IPS-20b (cell line): Measurements from ENCODE around the gene CHDH.

Experiments
- H3K27ac ChIP-seq: one replicate; pipeline ENCODE4 v1.5.1; 2013; ENCODE audit warnings: low read length
- H3K27me3 ChIP-seq: 2 replicates; pipeline ENCODE4 v1.6.1; 2013; ENCODE audit warnings: mild to moderate bottlenecking, low read length, inconsistent platforms; ENCODE audit not compliant: insufficient read depth
- H3K36me3 ChIP-seq: 2 replicates; pipeline ENCODE4 v1.6.1; 2013; ENCODE audit warnings: low read depth, mild to moderate bottlenecking, inconsistent platforms, low read length, moderate library complexity; ENCODE audit not compliant: insufficient read depth
- H3K4me1 ChIP-seq: 2 replicates; pipeline ENCODE4 v1.6.1; 2013; ENCODE audit warnings: mild to moderate bottlenecking, control low read depth, inconsistent platforms, low read length, moderate library complexity; ENCODE audit not compliant: insufficient read depth
- H3K4me3 ChIP-seq: 2 replicates; pipeline ENCODE4 v1.5.1; 2013; ENCODE audit warnings: mild to moderate bottlenecking, low read length, inconsistent platforms
- H3K9ac ChIP-seq: 2 replicates; pipeline ENCODE4 v1.6.1; 2013; ENCODE audit warnings: low read depth, mild to moderate bottlenecking, inconsistent platforms, low read length, moderate library complexity
- H3K9me3 ChIP-seq: 2 replicates; pipeline ENCODE4 v1.6.1; 2013; ENCODE audit warnings: mild to moderate bottlenecking, low read depth, low read length, inconsistent platforms; ENCODE audit not compliant: insufficient read depth

The CHDH gene

DNA sequence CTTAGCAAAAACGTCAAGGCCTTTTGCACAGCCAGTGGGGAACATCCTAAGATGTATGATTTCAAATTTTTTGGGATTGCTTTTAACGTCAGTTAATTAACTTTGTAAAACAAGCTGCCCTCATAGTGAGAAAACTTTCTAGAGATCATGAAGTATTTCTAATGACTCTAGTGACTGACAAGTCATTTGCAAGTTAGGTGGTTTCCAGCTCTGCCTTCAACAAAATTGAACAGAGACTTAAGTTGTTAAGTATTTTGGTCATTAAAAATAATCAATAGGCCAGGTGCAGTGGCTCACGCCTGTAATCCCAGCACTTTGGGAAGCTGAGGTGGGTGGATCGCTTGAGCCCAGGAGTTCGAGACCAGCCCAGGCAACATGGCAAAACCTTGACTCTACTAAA, 71.2 kb downstream of the CHDH start:
- Histone ChIP-seq H3K27ac (no peak overlapping the region), H3K4me1 (peaks cover 4% of the 10 kb centered on the region; the same call in 1 of the 2 replicates), H3K9me3 (no peaks in the 10 kb centered on the region), H3K36me3 (no peaks in the 10 kb centered on the region), H3K9ac (no peak overlapping the region), H3K4me3 (no peak overlapping the region), H3K27me3 (no peaks in the 10 kb centered on the region)

GRCh38 chr3:53774414-53774813, 71.8 kb downstream of the CHDH start:
- H3K9me3 ChIP-seq = no peaks in the 10 kb centered on the region
- H3K4me3 ChIP-seq = no peak overlapping the region
- peaks cover 5% of the 10 kb centered on the region for H3K4me1 ChIP-seq
- H3K36me3 ChIP-seq = no peaks in the 10 kb centered on the region
- no peak overlapping the region for H3K9ac ChIP-seq
- H3K27ac ChIP-seq = no peak overlapping the region
- H3K27me3 ChIP-seq = no peaks in the 10 kb centered on the region

DNA sequence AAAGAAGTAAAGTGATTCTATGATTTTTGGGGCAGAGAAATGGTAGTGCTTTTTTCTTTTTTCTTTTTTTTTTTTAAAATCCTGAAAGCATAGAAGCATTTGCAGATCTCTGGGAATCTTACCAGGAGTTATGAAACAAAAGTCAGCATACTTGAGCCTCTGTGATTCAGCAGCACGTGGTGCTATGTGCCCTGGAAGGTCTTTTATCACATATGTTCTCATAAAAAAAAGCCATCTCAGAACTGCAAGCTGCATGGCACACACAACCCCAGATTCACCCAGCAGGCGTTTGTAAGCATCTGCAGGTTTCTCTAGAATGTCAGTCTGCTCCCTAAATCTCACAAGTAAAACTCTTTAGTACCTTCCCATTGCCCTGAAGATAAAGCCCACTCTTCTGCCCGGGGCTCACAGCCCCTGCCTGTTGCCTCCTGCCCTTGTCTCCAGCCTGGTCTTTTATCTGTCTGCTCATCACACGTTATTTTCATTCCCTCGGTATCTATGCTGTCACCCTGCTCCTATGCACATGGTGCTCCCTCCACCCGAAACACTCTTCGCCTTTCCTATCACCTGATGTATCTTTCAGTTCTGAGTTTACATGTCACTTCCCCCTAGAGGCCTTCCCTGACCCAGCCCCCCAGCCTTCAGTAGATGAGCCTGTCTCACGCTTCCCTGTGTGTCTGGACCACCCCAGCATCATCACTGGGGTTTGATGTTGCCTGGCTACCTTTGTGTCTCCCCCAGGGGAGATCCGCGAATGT, 72.4 kb downstream of the CHDH start:
- Histone ChIP-seq H3K27me3 (no peaks in the 10 kb centered on the region), H3K27ac (no peak overlapping the region), H3K9ac (no peak overlapping the region)

GRCh38 chr3:53773021-53773436, 73.2 kb downstream of the CHDH start:
- no peak overlapping the region for H3K27ac ChIP-seq
- H3K4me3 ChIP-seq = no peak overlapping the region
- no peaks in the 10 kb centered on the region for H3K36me3 ChIP-seq
- peaks cover 12% of the 10 kb centered on the region for H3K4me1 ChIP-seq
- no peaks in the 10 kb centered on the region for H3K9me3 ChIP-seq
- H3K9ac ChIP-seq = no peak overlapping the region
- H3K27me3 ChIP-seq = no peaks in the 10 kb centered on the region

More for the DNA sequence above, 72.4 kb downstream of the CHDH start:
- H3K4me1 ChIP-seq = peaks cover 11% of the 10 kb centered on the region
- H3K36me3 ChIP-seq = no peaks in the 10 kb centered on the region
- H3K9me3 ChIP-seq = no peaks in the 10 kb centered on the region
- H3K4me3 ChIP-seq = no peak overlapping the region

- no peak overlapping the region for H3K9ac ChIP-seq
Observed at GRCh38 chr3:53772562-53772961, 73.7 kb downstream of the CHDH start.

GRCh38 chr3:53768478-53769459, 77.5 kb downstream of the CHDH start:
- Histone ChIP-seq H3K4me1 (peaks cover 12% of the 10 kb centered on the region), H3K27ac (no peak overlapping the region), H3K36me3 (no peaks in the 10 kb centered on the region), H3K9me3 (no peaks in the 10 kb centered on the region), H3K4me3 (no peak overlapping the region), H3K27me3 (no peaks in the 10 kb centered on the region), H3K9ac (no peak overlapping the region)

More at GRCh38 chr3:53772562-53772961, 73.7 kb downstream of the CHDH start:
- Histone ChIP-seq H3K4me3 (no peak overlapping the region), H3K9me3 (no peaks in the 10 kb centered on the region), H3K27me3 (no peaks in the 10 kb centered on the region), H3K4me1 (peaks cover 12% of the 10 kb centered on the region), H3K36me3 (no peaks in the 10 kb centered on the region), H3K27ac (no peak overlapping the region)

GRCh38 chr3:53766706-53767105, 79.5 kb downstream of the CHDH start:
- peaks cover 9% of the 10 kb centered on the region for H3K4me1 ChIP-seq
- no peaks in the 10 kb centered on the region for H3K36me3 ChIP-seq
- no peak overlapping the region for H3K27ac ChIP-seq
- H3K9me3 ChIP-seq = no peaks in the 10 kb centered on the region
- H3K9ac ChIP-seq = no peak overlapping the region
- no peak overlapping the region for H3K4me3 ChIP-seq
- no peaks in the 10 kb centered on the region for H3K27me3 ChIP-seq

- Histone ChIP-seq H3K4me1 (peaks cover 9% of the 10 kb centered on the region), H3K4me3 (no peak overlapping the region), H3K9ac (no peak overlapping the region), H3K27ac (no peak overlapping the region), H3K27me3 (no peaks in the 10 kb centered on the region), H3K9me3 (no peaks in the 10 kb centered on the region), H3K36me3 (no peaks in the 10 kb centered on the region)
Observed at GRCh38 chr3:53765753-53766152, 80.5 kb downstream of the CHDH start.

DNA sequence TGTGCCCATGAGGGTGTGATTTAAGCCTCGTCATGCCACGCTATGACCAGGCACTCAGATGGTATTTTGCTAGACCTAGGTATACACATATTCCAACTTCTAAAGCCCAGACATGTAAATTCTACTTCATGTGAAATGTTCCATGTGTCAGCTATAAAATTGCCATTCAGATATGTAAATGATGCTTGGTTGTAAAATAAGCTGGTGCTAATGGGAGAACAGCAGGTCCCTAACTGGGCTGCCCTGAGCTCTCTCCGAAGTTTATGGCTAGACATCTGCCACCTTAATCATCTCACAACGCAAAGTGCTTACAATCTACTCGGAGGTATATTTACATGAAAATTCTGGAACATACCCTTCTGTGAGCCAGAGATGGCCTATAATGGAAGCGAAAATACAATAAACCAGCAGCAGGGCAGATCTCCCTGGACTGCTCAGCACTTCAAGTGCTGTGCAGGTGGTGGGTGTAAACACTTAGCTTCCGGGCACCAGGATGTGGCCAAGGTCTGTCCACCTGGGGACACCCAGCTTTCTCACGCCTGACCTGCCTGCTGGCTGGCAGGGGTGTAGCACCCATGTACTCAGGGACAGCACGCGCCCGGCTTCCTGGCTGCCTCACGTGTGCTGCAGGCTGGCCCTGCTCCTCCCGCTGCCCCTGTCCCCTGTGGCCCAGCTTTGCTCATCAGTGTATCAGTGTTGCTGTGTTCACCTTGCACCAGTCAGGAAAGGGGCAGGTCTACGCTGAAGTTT, 82.0 kb downstream of the CHDH start:
- Histone ChIP-seq H3K36me3 (no peaks in the 10 kb centered on the region), H3K4me3 (no peak overlapping the region), H3K27ac (no peak overlapping the region), H3K9ac (no peak overlapping the region), H3K27me3 (no peaks in the 10 kb centered on the region), H3K9me3 (no peaks in the 10 kb centered on the region), H3K4me1 (peaks cover 5% of the 10 kb centered on the region)

DNA sequence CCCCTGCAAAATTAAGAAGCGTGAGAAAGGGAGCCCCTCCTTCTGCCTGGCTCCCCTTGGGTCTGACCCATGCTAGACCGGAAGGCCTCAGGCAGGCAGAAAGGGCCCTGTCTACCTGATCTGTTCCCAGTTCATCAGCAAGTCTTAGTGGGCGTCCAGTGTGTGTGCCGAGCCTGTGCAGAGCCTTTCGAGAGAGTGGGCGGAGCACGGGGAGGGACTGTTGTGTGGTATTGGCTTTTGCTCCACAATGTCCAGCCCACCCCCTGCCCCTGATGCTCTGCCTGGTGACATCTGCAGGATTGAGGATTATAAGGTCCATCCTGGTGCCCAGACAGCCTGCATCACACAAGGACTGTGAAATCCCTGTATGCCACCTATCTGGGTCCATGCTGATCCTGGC, 82.9 kb downstream of the CHDH start:
- Histone ChIP-seq H3K27me3 (no peaks in the 10 kb centered on the region), H3K9ac (no peak overlapping the region), H3K27ac (no peak overlapping the region), H3K9me3 (no peaks in the 10 kb centered on the region), H3K36me3 (no peaks in the 10 kb centered on the region), H3K4me3 (no peak overlapping the region), H3K4me1 (no peaks in the 10 kb centered on the region; the same call in 1 of the 2 replicates)
